GM12878 (cell line): ENCODE measurements around the gene LMTK3. TPM values are rescaled to one million over a fixed set of nuclear protein-coding genes. Genes with fewer than 3 reads are reported as not detected.

Experiments used
- ATAC-seq: fragments of 200-7000 bp; cut with Tn5 transposase; 3 replicates; pipeline ENCODE4 v1.9.1; 2020; ENCODE audit warnings: mild to moderate bottlenecking, moderate library complexity
- BruUV-seq: library from RNA; stranded (reverse); fragments of 400-500 nt; replicated peaks from 2 replicates; lab custom pipeline; 2021; lab: Mats Ljungman, UMichigan
- CTCF ChIA-PET: fragments of 300-600 bp; sonication (Branson Sonifier 250); formaldehyde crosslinking; extraction: SDS; loops from one replicate; lab custom pipeline; 2021; ENCODE audit warnings: inconsistent platforms; lab: Yijun Ruan, JAX
- POLR2A ChIA-PET: fragments of 350-600 bp; formaldehyde crosslinking; extraction: SDS; loops from one replicate; lab custom pipeline; 2021; ENCODE audit warnings: inconsistent platforms; lab: Charles Lee
- RAD21 ChIA-PET: fragments of 300-600 bp; sonication (Branson Sonifier 250); formaldehyde crosslinking; loops from one replicate; lab custom pipeline; 2023; ENCODE audit warnings: antibody characterized with exemption; ENCODE audit not compliant: unreplicated experiment; lab: Charles Lee
- SMC1A ChIA-PET: fragments of 300-600 bp; sonication (Branson Sonifier 250); formaldehyde crosslinking; loops from one replicate; lab custom pipeline; 2023; ENCODE audit not compliant: unreplicated experiment, uncharacterized antibody; lab: Charles Lee
- DNase-seq: peaks from one replicate; pipeline ENCODE4 v3.0.0-alpha.2; 2011; ENCODE audit warnings: low read depth, low spot score
- FAIRE-seq: peaks from 3 replicates; lab custom pipeline; 2011; peaks lifted over from hg19 to GRCh38; lab: Jason Lieb, UNC
- H2AFZ ChIP-seq: 2 replicates; pipeline ENCODE4 v1.6.0; 2011; ENCODE audit warnings: low read depth, low read length, control low read depth; ENCODE audit not compliant: control insufficient read depth
- H3K27ac ChIP-seq: 2 replicates; pipeline ENCODE4 v1.5.1; 2011; ENCODE audit warnings: control low read depth; ENCODE audit not compliant: control insufficient read depth, insufficient read depth
- H3K27me3 ChIP-seq, 2 experiments: replicated peaks in 1 of 2; 2 replicates each; pipeline versions ENCODE4 v1.6.0 to v1.6.1; 2011; ENCODE audit warnings: low read length in 1 of 2; ENCODE audit not compliant: control insufficient read depth in 2 of 2, insufficient read depth in 2 of 2
- H3K36me3 ChIP-seq, 2 experiments: 2 replicates each; pipeline ENCODE4 v1.5.1; 2011; ENCODE audit warnings: low read length in 1 of 2; ENCODE audit not compliant: control insufficient read depth in 2 of 2, insufficient read depth in 2 of 2
- H3K4me1 ChIP-seq: 2 replicates; pipeline ENCODE4 v1.6.1; 2011; ENCODE audit warnings: mild to moderate bottlenecking, low read length, moderate library complexity, mixed read lengths; ENCODE audit not compliant: control insufficient read depth, insufficient read depth
- H3K4me2 ChIP-seq: 2 replicates; pipeline ENCODE4 v1.6.0; 2011; ENCODE audit warnings: control low read depth; ENCODE audit not compliant: control insufficient read depth, insufficient read depth
- H3K4me3 ChIP-seq: fragments of 200-600 bp; sonication (generic); 2 replicates; pipeline ENCODE4 v1.5.1; 2016
- H3K79me2 ChIP-seq: 2 replicates; pipeline ENCODE4 v1.6.0; 2011; ENCODE audit warnings: low read length; ENCODE audit not compliant: control insufficient read depth, insufficient read depth
- H3K9ac ChIP-seq: 2 replicates; pipeline ENCODE4 v1.8.0; 2011; ENCODE audit warnings: low read length, control low read depth, mixed read lengths; ENCODE audit not compliant: control insufficient read depth, insufficient read depth
- H3K9me3 ChIP-seq: replicated peaks from 3 replicates; pipeline ENCODE4 v1.5.1; 2011; ENCODE audit warnings: mild to moderate bottlenecking, low read length; ENCODE audit not compliant: control insufficient read depth, insufficient read depth
- H4K20me1 ChIP-seq: 2 replicates; pipeline ENCODE4 v1.6.0; 2011; ENCODE audit not compliant: control insufficient read depth, insufficient read depth
- ATF2 ChIP-seq: IDR thresholded peaks from 2 replicates; pipeline ENCODE4 v1.6.1; 2012; ENCODE audit warnings: low read length, inconsistent platforms
- BCL3 ChIP-seq: IDR thresholded peaks from 2 replicates; pipeline ENCODE4 v1.6.1; 2011; ENCODE audit warnings: borderline replicate concordance, low read depth, mild to moderate bottlenecking, moderate library complexity, low read length; ENCODE audit not compliant: insufficient read depth, poor library complexity, severe bottlenecking
- E4F1 ChIP-seq: fragments of 450-650 bp; IDR thresholded peaks from 2 replicates; pipeline ENCODE4 v1.6.1; 2018; ENCODE audit warnings: borderline replicate concordance, mild to moderate bottlenecking; ENCODE audit not compliant: partially characterized antibody
- IRF3 ChIP-seq: fragments of 450-650 bp; IDR thresholded peaks from 2 replicates; pipeline ENCODE4 v1.6.1; 2014; ENCODE audit warnings: mild to moderate bottlenecking
- PAX5 ChIP-seq: IDR thresholded peaks from 2 replicates; pipeline ENCODE4 v1.6.1; 2011; ENCODE audit warnings: low read depth, low read length, borderline replicate concordance
- SMC3 ChIP-seq: IDR thresholded peaks from 2 replicates; pipeline ENCODE4 v1.6.1; 2011; ENCODE audit warnings: low read length, improper control_type of control experiment, borderline replicate concordance
- STAT3 ChIP-seq: IDR thresholded peaks from 2 replicates; pipeline ENCODE4 v1.6.1; 2011; ENCODE audit warnings: low read depth, low read length, improper control_type of control experiment
- TCF12 ChIP-seq: IDR thresholded peaks from 2 replicates; pipeline ENCODE4 v1.6.1; 2011; ENCODE audit warnings: low read depth, mild to moderate bottlenecking, low read length
- TCF3 ChIP-seq: IDR thresholded peaks from 2 replicates; pipeline ENCODE4 v1.6.1; 2012; ENCODE audit warnings: low read depth, mild to moderate bottlenecking, low read length, borderline replicate concordance; ENCODE audit not compliant: insufficient read depth
- ZBED1 ChIP-seq: IDR thresholded peaks from 2 replicates; pipeline ENCODE4 v1.6.1; 2016; ENCODE audit warnings: borderline replicate concordance
- ZBTB40 ChIP-seq: fragments of 450-650 bp; IDR thresholded peaks from 2 replicates; pipeline ENCODE4 v1.6.1; 2016; ENCODE audit warnings: mild to moderate bottlenecking, moderate library complexity, borderline replicate concordance
- WGBS: methylation state at CpG from one replicate; pipeline ENCODE4 v1.1.6; 2016; ENCODE audit warnings: low lambda C conversion rate; ENCODE audit not compliant: insufficient replicate concordance, insufficient coverage; ENCODE audit errors: missing lambda C conversion rate; 5-methylcytosine and 5-hydroxymethylcytosine counted together
- in situ Hi-C: fragments of 300-500 bp; cut with MboI; formaldehyde crosslinking; loops from 9 replicates; pipeline ENCODE4 v1.14.3; 2018; ENCODE audit warnings: mixed read lengths
- intact Hi-C: fragments of 100-400 bp; cut with micrococcal nuclease; formaldehyde crosslinking; loops from one replicate; pipeline ENCODE4 v1.14.2; 2022; ENCODE audit not compliant: unreplicated experiment
- polyA plus RNA-seq, 11 experiments: library from polyadenylated mRNA; depleted of rRNA in 4 of 11; unstranded in 6 of 11; stranded (reverse) in 5 of 11; fragments of >200 nt; fragmentation: Nextera tagmentation in 4 of 11; fragmentation: Illumina TruSeq in 1 of 11; extraction: Ambion mirVana in 4 of 11; extraction: Trizol in 1 of 11; gene quantifications; 1 replicate in 1 of 11; 2 replicates in 10 of 11; pipeline versions ENCODE4 v1.2.1 to v1.2.3, GENCODE V29; 2011 to 2016; ENCODE audit warnings: inconsistent platforms in 2 of 11, missing spikeins in 2 of 11, low read depth in 1 of 11
- total RNA-seq, 4 experiments: library from RNA; depleted of rRNA in 3 of 4; stranded (reverse); fragments of >200 nt in 3 of 4; fragmentation: Illumina TruSeq in 1 of 4; extraction: Trizol in 1 of 4; gene quantifications; 2 replicates each; pipeline versions ENCODE4 v1.2.1 to v1.2.3, GENCODE V29; 2013 to 2021

The LMTK3 gene
- total and polyA plus RNA-seq, 10 of the 15 experiments (the other 5 are each of a cell fraction or from before 2014, with no cell fraction given), result under 0.01 to 0.28 (median 0.04) TPM; not detected in 3

GRCh38 chr19:48497728-48498594 lies 13.7 kb downstream of the LMTK3 start:
- H3K4me3 ChIP-seq, result no peak overlapping the region
- H3K27ac ChIP-seq, result no peak overlapping the region
- ChIA-PET CTCF (no interaction called here), RAD21 (no interaction called here), POLR2A (no interaction called here), SMC1A (no interaction called here)
- 58% methylated on average over 46 of the region's 46 CpGs for WGBS
- no peak for FAIRE-seq
- in situ Hi-C loops (no loop called here), intact Hi-C loops (no loop called here)
- peaks cover 4% of the 10 kb centered on the region; the same call in 1 of the 2 replicates for H3K4me1 ChIP-seq
- no peak overlapping the region for H3K9ac ChIP-seq
- no peak overlapping the region for H2AFZ ChIP-seq
- no peak for ATAC-seq
- H4K20me1 ChIP-seq, result no peaks in the 10 kb centered on the region
- no peak for DNase-seq
- no peaks in the 10 kb centered on the region for H3K79me2 ChIP-seq
- no TSS peak for BruUV-seq
- no peak overlapping the region for H3K4me2 ChIP-seq
- no peaks in the 10 kb centered on the region for H3K9me3 ChIP-seq
- H3K27me3 ChIP-seq, result peaks cover 1 to 3% of the 10 kb centered on the region in 2 experiments; a peak in 2 of 4 replicates
- H3K36me3 ChIP-seq, result no peaks in the 10 kb centered on the region
- no peak for TF ChIP-seq STAT3
- TF ChIP-seq PAX5, result no peak
- no peak for TF ChIP-seq BCL3
- no peak for TF ChIP-seq ZBED1
- no peak for TF ChIP-seq ATF2
- no peak for TF ChIP-seq TCF12
- TF ChIP-seq IRF3, result no peak
- no peak for TF ChIP-seq SMC3
- TF ChIP-seq E4F1, result no peak
- TF ChIP-seq TCF3, result no peak
- TF ChIP-seq ZBTB40, result no peak
